ENCODE results near the gene ADAP1. TPM values are rescaled to one million over a fixed set of nuclear protein-coding genes. Genes with fewer than 3 reads are reported as not detected.

ADAP1 gene
- total RNA-seq, 1 experiment from 2014 or later, result 31.2 TPM

- H3K36me3 ChIP-seq (ENCODE audit: low read depth, low read length), result no peaks in the 10 kb centered on the region
- H3K9ac ChIP-seq (ENCODE audit: low read length), result no peak overlapping the region
- ChIA-PET CTCF (no interaction called here), POLR2A (ENCODE audit: unreplicated experiment) (no interaction called here)
- H3F3A ChIP-seq (ENCODE audit: low read length, unreplicated experiment), result no peaks in the 10 kb centered on the region
- no peaks in the 10 kb centered on the region for H4K20me1 ChIP-seq (ENCODE audit: low read length)
- no peak overlapping the region for H3K4me2 ChIP-seq (ENCODE audit: low read length)
- no TSS peak for BruUV-seq (replicated peaks)
- no peak overlapping the region for H3K27ac ChIP-seq (ENCODE audit: low read length)
- no peaks in the 10 kb centered on the region for H3K79me2 ChIP-seq (ENCODE audit: low read length)
- ATAC-seq, result no peak
- no peak overlapping the region for H2AFZ ChIP-seq (ENCODE audit: low read length)
- intact Hi-C loops (cut with micrococcal nuclease), result no loop called here
- H3K27me3 ChIP-seq (ENCODE audit: low read length), result no peaks in the 10 kb centered on the region
- no peak overlapping the region for H3K4me3 ChIP-seq (ENCODE audit: low read length)
- TF ChIP-seq CTCF (conservative IDR thresholded peaks at IDR 0.05; ENCODE audit: low read depth, low read length), result no peak
- TF ChIP-seq EZH2 (IDR thresholded peaks at IDR 0.05; ENCODE audit: low read length, unreplicated experiment), result no peak
- no peak for TF ChIP-seq EZH2phosphoT487 (IDR thresholded peaks at IDR 0.05; ENCODE audit: borderline replicate concordance, low read length)
- H3K4me1 ChIP-seq (ENCODE audit: insufficient read depth, low read length), result no peaks in the 10 kb centered on the region
- H3K9me2 ChIP-seq (replicated peaks; ENCODE audit: low read length), result no peaks in the 10 kb centered on the region
- DNase-seq, result no peak
- H3K9me3 ChIP-seq (ENCODE audit: low read length), result no peaks in the 10 kb centered on the region
Observed at GRCh38 chr7:999941-1000935, 45.8 kb upstream of the ADAP1 start.

GRCh38 chr7:999149-999879, 44.8 kb upstream of the ADAP1 start:
- H3K36me3 ChIP-seq (ENCODE audit: low read depth, low read length), result no peaks in the 10 kb centered on the region
- ATAC-seq (no peak), DNase-seq (no peak)
- no peaks in the 10 kb centered on the region for H3K27me3 ChIP-seq (ENCODE audit: low read length)
- BruUV-seq (replicated peaks), result no TSS peak
- intact Hi-C loops (cut with micrococcal nuclease), result no loop called here
- no peak overlapping the region for H3K4me3 ChIP-seq (ENCODE audit: low read length)
- H3K79me2 ChIP-seq (ENCODE audit: low read length), result no peaks in the 10 kb centered on the region
- H2AFZ ChIP-seq (ENCODE audit: low read length), result no peak overlapping the region
- H3K9ac ChIP-seq (ENCODE audit: low read length), result no peak overlapping the region
- ChIA-PET CTCF (no interaction called here), POLR2A (ENCODE audit: unreplicated experiment) (no interaction called here)
- no peak for TF ChIP-seq CTCF (conservative IDR thresholded peaks at IDR 0.05; ENCODE audit: low read depth, low read length)
- TF ChIP-seq EZH2phosphoT487 (IDR thresholded peaks at IDR 0.05; ENCODE audit: borderline replicate concordance, low read length), result no peak
- TF ChIP-seq EZH2 (IDR thresholded peaks at IDR 0.05; ENCODE audit: low read length, unreplicated experiment), result no peak
- H3K9me2 ChIP-seq (replicated peaks; ENCODE audit: low read length), result no peaks in the 10 kb centered on the region
- no peaks in the 10 kb centered on the region for H3F3A ChIP-seq (ENCODE audit: low read length, unreplicated experiment)
- H3K4me2 ChIP-seq (ENCODE audit: low read length), result no peak overlapping the region
- H3K27ac ChIP-seq (ENCODE audit: low read length), result no peak overlapping the region
- H3K9me3 ChIP-seq (ENCODE audit: low read length), result no peaks in the 10 kb centered on the region
- H3K4me1 ChIP-seq (ENCODE audit: insufficient read depth, low read length), result no peaks in the 10 kb centered on the region
- no peaks in the 10 kb centered on the region for H4K20me1 ChIP-seq (ENCODE audit: low read length)

Measured in PC-3 (cell line).